ENCODE data around the gene ZSCAN16. TPM values are rescaled to one million over a fixed set of nuclear protein-coding genes. Genes with fewer than 3 reads are reported as not detected.
A peak's percentile ranks its signal among the peaks of the same experiment; 100 is the strongest.

The ZSCAN16 gene
- total and polyA plus RNA-seq, 2 donors = 3.5 to 3.9 TPM

DNA sequence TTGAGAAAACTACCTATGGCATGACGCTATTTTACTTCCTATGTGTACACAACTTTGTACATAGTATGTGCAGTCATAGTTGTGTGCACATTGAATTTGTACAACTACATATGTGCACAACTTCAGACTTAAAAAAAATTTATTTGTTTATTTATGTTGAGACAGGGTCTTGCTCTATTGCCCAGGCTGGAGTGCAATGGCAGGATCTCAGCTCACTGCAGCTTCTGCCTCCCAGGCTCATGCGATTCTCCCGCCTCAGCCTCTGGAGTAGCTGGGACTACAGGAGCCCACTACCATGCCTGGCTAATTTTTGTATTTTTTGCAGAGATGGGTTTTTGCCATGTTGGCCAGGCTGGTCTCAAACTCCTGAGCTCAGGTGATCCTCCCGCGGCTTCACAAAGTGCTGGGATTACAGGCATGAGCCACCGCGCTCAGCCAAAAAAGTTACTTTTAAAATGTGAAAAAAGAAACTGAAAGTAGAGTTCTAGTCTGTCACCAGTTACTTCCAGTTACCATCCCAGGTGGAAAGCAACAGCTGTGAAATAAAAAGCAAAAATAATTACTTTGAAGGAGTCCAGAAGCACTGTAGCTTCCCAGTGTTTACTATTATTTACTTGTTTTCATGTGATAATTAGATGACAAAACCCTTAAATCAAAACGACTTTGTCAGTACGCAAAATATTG is 15.6 kb downstream of the ZSCAN16 start:
- H3K36me3 ChIP-seq (ENCODE audit: insufficient read depth) = peaks cover under 1% of the 10 kb centered on the region
- no peaks in the 10 kb centered on the region for H3K4me1 ChIP-seq (ENCODE audit: insufficient read depth)
- no peak for DNase-seq (ENCODE audit: extremely low spot score)
- WGBS = 72% methylated on average over 9 of the region's 9 CpGs
- H3K27ac ChIP-seq (ENCODE audit: low read depth) = no peak overlapping the region
- no peak overlapping the region for H3K4me3 ChIP-seq (ENCODE audit: low read depth, low read length)

DNA sequence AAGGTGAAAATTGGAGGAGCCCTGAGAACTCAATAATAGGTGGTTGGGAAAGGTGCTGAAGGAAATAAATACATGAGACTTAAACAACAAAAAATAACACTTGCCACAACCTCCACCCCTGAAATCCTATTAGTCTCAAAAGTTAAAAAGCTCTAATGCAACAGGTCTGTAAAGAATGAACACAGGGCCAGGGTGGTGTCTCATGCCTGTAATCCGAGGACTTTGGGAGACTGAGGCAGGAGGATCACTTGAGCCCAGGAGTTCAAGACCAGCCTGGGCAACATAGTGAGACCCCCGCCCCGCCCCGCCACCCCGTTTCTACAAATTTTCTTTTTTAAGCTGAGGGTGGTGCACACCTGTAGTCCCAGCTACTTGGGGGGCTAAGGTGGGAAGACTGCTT is 16.2 kb downstream of the ZSCAN16 start:
- H3K36me3 ChIP-seq (ENCODE audit: insufficient read depth) = peaks cover 2% of the 10 kb centered on the region
- no peak overlapping the region for H3K27ac ChIP-seq (ENCODE audit: low read depth)
- H3K4me1 ChIP-seq (ENCODE audit: insufficient read depth) = no peaks in the 10 kb centered on the region
- WGBS = 78% methylated on average over 5 of the region's 5 CpGs
- no peak for DNase-seq (ENCODE audit: extremely low spot score)
- no peak overlapping the region for H3K4me3 ChIP-seq (ENCODE audit: low read depth, low read length)

DNA sequence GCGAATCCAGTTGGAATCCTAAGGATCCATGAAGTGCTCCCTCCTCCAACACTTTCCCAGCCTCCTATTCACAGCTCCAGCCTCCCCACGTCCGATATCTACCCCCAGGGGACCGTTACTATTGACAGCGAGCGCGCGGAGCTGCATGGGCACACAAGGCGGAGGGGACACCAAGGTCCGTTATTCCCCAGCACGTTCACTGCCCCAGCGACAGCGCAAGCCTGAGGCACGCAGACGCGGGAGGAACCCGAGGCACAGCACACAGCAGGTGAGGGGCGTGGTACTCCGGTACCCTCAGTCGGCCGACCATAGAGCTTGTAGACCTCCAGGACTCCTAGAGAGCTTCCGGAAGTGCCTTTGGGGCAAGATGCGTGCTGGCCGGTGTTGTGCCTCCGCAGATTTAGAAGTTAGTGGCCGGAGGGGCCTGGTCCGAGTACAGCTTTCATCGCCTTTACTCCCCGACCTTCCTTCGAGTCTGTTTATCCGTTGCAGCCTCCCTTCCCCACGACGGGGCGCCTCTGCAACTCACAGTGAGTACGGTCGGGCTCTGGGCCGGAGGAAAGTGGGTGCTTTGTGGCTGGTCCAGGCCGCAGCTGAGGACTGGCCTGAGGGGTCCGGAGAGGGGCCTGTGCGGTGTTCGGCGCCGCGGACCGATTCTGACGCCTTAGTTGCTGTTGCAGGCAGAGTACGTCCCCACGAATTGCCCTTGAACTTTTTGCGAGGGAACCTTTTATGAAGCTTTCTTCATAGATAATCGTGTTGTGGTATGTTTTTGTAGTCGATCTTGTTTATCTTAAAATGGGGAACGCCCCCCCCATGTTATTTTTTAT is 17.3 kb downstream of the ZSCAN16 start, which contains the start of gene ZKSCAN8:
Gene ZKSCAN8, plus strand, starts transcription at position 384 of the 830 bp plus-strand sequence. CDS start 6,525 bp downstream, outside the sequence.
- Histone ChIP-seq H3K36me3 (ENCODE audit: insufficient read depth) (peaks cover 2% of the 10 kb centered on the region), H3K4me3 (ENCODE audit: low read depth, low read length) (peak within 1 kb of the TSS; percentile 90), H3K27ac (ENCODE audit: low read depth) (no peak within 1 kb of the TSS), H3K4me1 (ENCODE audit: insufficient read depth) (no peaks in the 10 kb centered on the region)
- WGBS = under 1% methylated on average over 52 of the region's 52 CpGs
- no peak for DNase-seq (ENCODE audit: extremely low spot score)

DNA sequence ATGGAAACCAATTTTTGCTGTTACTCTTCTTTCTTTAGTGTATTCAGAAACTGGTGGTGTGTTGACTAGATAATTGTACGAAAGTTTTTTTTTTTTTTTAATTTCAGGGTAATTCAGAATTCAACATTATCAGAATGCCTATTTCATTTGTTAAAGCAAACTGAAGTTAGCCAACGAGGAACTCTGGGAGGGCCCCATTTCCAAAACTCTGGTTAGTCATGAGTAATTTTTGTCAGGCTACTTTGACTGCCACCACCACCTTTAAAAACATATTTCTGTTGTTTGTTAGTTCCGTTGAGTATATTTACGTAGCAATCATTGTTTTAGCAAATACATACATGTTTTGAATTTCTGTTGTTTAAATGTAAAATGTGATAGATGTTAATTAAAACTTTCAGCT is 18.0 kb downstream of the ZSCAN16 start:
- Histone ChIP-seq H3K27ac (ENCODE audit: low read depth) (no peak overlapping the region), H3K4me3 (ENCODE audit: low read depth, low read length) (peak overlapping the region; percentile 90), H3K4me1 (ENCODE audit: insufficient read depth) (no peaks in the 10 kb centered on the region), H3K36me3 (ENCODE audit: insufficient read depth) (peaks cover 2% of the 10 kb centered on the region)
- 14% methylated on average over 4 of the region's 4 CpGs for WGBS
- DNase-seq (ENCODE audit: extremely low spot score) = no peak

DNA sequence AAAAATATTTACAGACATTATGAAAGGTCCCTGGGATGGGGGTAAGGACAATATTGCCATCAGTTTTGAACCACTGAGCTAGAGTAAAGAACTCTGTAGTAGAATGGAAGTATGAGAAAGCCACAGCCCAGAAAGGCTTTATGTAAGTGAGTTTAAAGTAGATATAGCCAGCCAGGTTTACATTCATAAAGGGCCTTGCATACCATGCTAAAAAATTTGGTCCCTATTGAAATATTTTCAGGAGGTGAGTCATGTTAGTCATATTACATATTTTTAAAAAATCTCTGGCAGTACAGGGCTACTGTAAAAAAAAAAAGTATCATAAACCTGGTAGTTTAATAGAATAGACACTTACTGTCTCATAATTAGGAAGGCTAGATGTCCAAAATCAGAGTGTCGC is 20.8 kb downstream of the ZSCAN16 start:
- Histone ChIP-seq H3K4me3 (ENCODE audit: low read depth, low read length) (no peak overlapping the region), H3K27ac (ENCODE audit: low read depth) (no peak overlapping the region), H3K36me3 (ENCODE audit: insufficient read depth) (peaks cover 3% of the 10 kb centered on the region), H3K4me1 (ENCODE audit: insufficient read depth) (no peaks in the 10 kb centered on the region)
- no peak for DNase-seq (ENCODE audit: extremely low spot score)
- WGBS = 94% methylated on average over 1 of the region's 1 CpG

DNA sequence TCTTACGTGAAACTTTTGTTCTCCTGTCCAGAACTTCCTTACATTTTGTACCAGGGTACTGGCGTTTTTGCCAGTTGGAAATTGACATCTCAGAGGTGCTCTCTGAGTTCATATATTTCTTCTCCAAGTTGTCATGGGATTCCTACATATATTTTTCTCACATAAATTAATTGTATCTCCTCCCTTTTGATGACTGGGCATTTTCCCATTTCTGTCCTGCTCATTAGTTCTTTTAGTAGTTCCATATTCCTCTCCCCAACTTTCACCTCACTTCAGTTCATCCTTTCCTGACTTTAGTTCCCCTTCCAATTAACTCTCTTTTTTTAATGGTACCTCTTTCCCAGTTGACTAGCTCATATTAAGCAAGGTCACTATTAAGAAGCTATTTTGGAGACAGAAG is 28.1 kb downstream of the ZSCAN16 start:
- DNase-seq (ENCODE audit: extremely low spot score) = no peak
- no peaks in the 10 kb centered on the region for H3K4me1 ChIP-seq (ENCODE audit: insufficient read depth)
- no peak overlapping the region for H3K27ac ChIP-seq (ENCODE audit: low read depth)
- H3K36me3 ChIP-seq (ENCODE audit: insufficient read depth) = peaks cover 20% of the 10 kb centered on the region
- H3K4me3 ChIP-seq (ENCODE audit: low read depth, low read length) = no peak overlapping the region
- WGBS = 96% methylated on average over 2 of the region's 2 CpGs

DNA sequence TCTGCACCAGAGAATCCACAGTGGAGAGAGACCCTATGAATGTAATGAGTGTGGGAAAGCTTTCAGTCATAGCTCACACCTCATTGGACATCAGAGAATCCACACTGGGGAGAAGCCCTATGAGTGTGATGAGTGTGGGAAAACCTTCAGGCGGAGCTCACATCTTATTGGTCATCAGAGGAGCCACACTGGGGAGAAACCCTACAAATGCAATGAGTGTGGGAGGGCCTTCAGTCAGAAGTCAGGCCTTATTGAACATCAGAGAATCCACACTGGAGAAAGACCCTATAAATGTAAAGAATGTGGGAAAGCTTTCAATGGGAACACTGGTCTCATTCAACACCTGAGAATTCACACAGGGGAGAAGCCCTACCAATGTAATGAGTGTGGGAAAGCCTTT is 29.1 kb downstream of the ZSCAN16 start:
- WGBS = 98% methylated on average over 1 of the region's 1 CpG
- no peak for DNase-seq (ENCODE audit: extremely low spot score)
- Histone ChIP-seq H3K36me3 (ENCODE audit: insufficient read depth) (peaks cover 20% of the 10 kb centered on the region), H3K27ac (ENCODE audit: low read depth) (no peak overlapping the region), H3K4me1 (ENCODE audit: insufficient read depth) (no peaks in the 10 kb centered on the region), H3K4me3 (ENCODE audit: low read depth, low read length) (no peak overlapping the region)

DNA sequence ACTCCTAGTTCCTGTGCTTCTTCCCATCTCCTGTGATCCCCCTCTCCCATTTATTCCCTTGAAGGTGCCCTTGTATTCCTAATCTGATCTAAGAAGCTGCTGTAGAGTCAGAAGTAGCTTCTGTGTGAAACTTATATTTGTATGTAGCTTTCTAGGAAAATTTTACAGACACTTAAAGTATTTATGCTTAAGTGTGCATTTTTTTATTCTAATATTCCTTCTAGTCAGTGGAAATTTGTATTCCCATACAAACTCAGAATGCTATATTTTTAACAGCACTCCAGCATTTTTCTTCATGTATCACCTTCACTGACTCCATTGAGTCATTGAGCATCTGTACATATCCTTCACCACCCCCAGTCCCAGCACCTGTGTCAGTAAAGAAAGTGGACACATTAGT is 29.9 kb downstream of the ZSCAN16 start:
- H3K4me3 ChIP-seq (ENCODE audit: low read depth, low read length) = no peak overlapping the region
- H3K4me1 ChIP-seq (ENCODE audit: insufficient read depth) = no peaks in the 10 kb centered on the region
- H3K36me3 ChIP-seq (ENCODE audit: insufficient read depth) = peaks cover 20% of the 10 kb centered on the region
- H3K27ac ChIP-seq (ENCODE audit: low read depth) = no peak overlapping the region
- DNase-seq (ENCODE audit: extremely low spot score) = no peak

DNA sequence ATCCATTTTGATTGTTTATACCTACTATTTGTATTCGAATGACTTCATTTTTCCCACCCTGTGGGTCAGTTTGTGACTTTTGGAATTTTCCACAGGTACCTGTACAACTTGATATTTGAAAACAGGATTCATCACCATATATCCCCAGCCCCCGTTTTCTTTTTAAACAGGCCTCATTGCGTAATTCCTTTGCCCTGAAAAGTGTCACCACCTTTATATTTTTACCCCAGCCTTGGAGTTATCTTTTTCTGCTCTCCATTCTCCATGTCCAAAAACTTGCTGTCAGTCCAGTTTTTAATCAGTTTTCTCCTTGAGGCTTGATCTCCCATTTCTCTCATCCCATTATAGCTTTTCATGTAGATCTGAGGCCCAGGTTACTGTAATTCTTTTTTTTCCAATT is 33.9 kb downstream of the ZSCAN16 start:
- no peak for DNase-seq (ENCODE audit: extremely low spot score)
- Histone ChIP-seq H3K4me3 (ENCODE audit: low read depth, low read length) (no peak overlapping the region), H3K4me1 (ENCODE audit: insufficient read depth) (no peaks in the 10 kb centered on the region), H3K36me3 (ENCODE audit: insufficient read depth) (peaks cover 11% of the 10 kb centered on the region), H3K27ac (ENCODE audit: low read depth) (no peak overlapping the region)
- 93% methylated on average over 3 of the region's 3 CpGs for WGBS

DNA sequence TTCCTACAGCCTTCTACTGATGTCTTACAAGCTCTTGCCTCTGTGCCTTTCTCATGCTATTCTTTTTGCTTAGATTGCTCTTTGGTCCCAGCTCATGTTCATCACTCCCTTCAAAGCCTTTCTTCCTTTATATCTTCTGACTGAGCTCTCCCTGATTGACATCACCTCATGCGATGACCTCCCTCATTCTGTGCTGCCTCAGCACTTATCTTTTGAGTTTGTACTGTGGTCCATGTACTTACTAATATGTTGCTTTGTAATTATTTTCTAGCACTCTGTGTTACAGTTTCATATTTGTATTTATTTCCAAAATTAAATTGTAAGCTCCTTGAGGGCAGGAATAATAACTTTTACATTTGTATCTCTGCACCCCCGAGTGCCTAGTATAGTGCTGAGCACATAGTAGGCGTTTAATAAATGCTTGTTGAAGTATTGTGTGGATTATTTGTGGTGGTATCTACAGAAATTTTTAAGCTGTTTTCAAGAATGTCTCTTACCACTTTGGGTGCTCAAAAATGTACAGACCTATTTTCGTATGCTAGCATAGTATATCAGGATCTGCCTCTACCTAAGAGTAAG is 34.7 kb downstream of the ZSCAN16 start:
- peaks cover 4% of the 10 kb centered on the region for H3K36me3 ChIP-seq (ENCODE audit: insufficient read depth)
- H3K4me1 ChIP-seq (ENCODE audit: insufficient read depth) = no peaks in the 10 kb centered on the region
- H3K27ac ChIP-seq (ENCODE audit: low read depth) = no peak overlapping the region
- no peak overlapping the region for H3K4me3 ChIP-seq (ENCODE audit: low read depth, low read length)
- WGBS = 96% methylated on average over 4 of the region's 4 CpGs
- DNase-seq (ENCODE audit: extremely low spot score) = no peak

DNA sequence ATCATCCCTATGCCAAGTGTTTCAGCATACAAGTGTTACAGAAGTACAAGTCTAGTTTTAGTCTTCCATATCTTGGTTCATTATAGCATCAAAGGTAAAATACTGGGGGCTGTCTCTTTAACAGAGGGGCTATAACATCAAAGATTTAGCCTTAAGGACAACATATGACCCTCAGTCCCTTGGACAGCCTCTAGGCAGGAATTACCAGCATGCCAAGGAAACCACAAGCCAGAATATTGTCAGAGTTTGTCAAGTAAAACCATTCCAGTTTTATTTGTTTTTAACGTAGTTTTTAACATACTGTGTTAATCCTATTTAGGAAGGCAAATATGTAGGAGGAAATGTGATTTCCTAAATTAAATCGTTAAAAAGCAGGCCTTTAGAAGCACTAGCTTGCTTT is 35.8 kb downstream of the ZSCAN16 start:
- 74% methylated on average over 2 of the region's 2 CpGs for WGBS
- H3K36me3 ChIP-seq (ENCODE audit: insufficient read depth) = peaks cover 4% of the 10 kb centered on the region
- H3K27ac ChIP-seq (ENCODE audit: low read depth) = no peak overlapping the region
- DNase-seq (ENCODE audit: extremely low spot score) = no peak
- no peaks in the 10 kb centered on the region for H3K4me1 ChIP-seq (ENCODE audit: insufficient read depth)
- H3K4me3 ChIP-seq (ENCODE audit: low read depth, low read length) = no peak overlapping the region

DNA sequence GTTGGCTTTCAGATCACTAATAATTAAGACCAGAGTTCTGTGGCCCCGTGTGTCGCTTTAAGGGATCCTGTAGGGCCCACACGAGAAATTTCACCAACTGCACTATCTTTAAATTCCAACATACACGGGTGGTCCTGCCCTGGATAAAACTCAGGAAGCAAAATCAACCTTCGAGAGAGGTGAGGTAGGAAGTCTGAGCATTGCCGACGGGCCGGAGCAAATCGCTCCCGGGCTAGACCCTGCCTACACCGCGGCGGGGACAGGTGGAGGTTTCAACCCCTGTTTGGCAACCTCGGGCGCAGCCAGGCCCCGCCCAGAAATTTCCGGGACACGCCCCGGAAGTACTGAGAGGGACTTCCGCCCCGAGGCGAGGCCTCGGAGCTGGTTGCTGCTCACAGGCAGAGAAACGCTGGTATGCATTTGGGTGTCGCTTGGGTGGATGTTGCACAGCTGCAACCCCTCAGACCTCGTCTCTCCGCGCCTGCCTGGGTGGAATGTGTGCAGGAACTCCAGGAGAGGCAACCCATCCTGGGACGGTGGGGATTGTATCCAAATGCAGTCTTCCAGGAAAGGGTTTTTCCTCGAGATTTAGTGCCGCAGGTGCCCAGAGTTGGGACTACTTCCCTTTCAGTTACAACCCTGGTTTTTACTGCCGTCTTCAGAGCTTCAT is 37.1 kb downstream of the ZSCAN16 start:
- Histone ChIP-seq H3K4me1 (ENCODE audit: insufficient read depth) (no peaks in the 10 kb centered on the region), H3K4me3 (ENCODE audit: low read depth, low read length) (peak overlapping the region; percentile 44), H3K27ac (ENCODE audit: low read depth) (no peak overlapping the region), H3K36me3 (ENCODE audit: insufficient read depth) (peaks cover 4% of the 10 kb centered on the region)
- peak; percentile 23 for DNase-seq (ENCODE audit: extremely low spot score)
- WGBS = 3% methylated on average over 32 of the region's 32 CpGs

DNA sequence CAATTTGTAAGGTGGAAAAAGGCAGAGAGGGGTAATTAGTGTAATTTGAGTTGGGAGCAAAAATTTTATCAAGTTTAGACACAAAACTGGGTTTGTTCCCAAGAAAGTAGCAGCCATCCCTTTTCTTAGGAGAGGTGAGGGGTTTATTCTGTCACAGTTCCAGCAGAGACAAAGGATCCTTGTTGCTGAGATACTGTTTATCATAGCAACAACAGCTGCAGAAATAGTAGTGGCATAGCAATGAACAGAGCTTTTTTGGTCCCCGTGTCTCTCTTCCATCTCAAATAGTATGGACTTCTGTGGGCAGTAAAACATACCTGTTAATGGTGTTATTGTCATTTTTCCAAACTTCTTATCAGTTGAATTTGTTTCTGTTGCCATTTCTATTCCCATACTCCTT is 41.2 kb downstream of the ZSCAN16 start:
- no peak overlapping the region for H3K27ac ChIP-seq (ENCODE audit: low read depth)
- no peak for DNase-seq (ENCODE audit: extremely low spot score)
- H3K4me3 ChIP-seq (ENCODE audit: low read depth, low read length) = no peak overlapping the region
- 66% methylated on average over 1 of the region's 1 CpG for WGBS
- H3K36me3 ChIP-seq (ENCODE audit: insufficient read depth) = no peaks in the 10 kb centered on the region
- H3K4me1 ChIP-seq (ENCODE audit: insufficient read depth) = no peaks in the 10 kb centered on the region

Data from urinary bladder (tissue), 4 donors.